Endothelial cell of umbilical vein (primary cell): ENCODE results near the gene DLEC1. TPM values are rescaled to one million over a fixed set of nuclear protein-coding genes. Genes with fewer than 3 reads are reported as not detected.

Experiments
- BruUV-seq: library from RNA; stranded (reverse); fragments of 400-500 nt; replicated peaks from 2 replicates; lab custom pipeline; 2021; lab: Mats Ljungman, UMichigan
- CTCF ChIA-PET: fragments of 300-600, 350-600 bp; sonication (Branson Sonifier 250); formaldehyde crosslinking; loops from one replicate; lab custom pipeline; 2021; ENCODE audit warnings: antibody characterized with exemption, inconsistent platforms; lab: Charles Lee
- POLR2A ChIA-PET: fragments of 300-600, 350-600 bp; sonication (Branson Sonifier 250); formaldehyde crosslinking; loops from one replicate; lab custom pipeline; 2021; ENCODE audit warnings: antibody characterized with exemption, inconsistent platforms; lab: Charles Lee
- DNase-seq: peaks from one replicate; pipeline ENCODE4 v3.0.0-alpha.2; 2011; ENCODE audit warnings: low read depth, low spot score
- FAIRE-seq: peaks from 2 replicates; lab custom pipeline; 2011; peaks lifted over from hg19 to GRCh38; lab: Jason Lieb, UNC
- H2AFZ ChIP-seq: 2 replicates; pipeline ENCODE4 v1.6.0; 2012; ENCODE audit warnings: low read depth, low read length, control low read depth, inconsistent platforms
- H3K27ac ChIP-seq: 2 replicates; pipeline ENCODE4 v1.5.1; 2011; ENCODE audit warnings: low read depth, mild to moderate bottlenecking, control low read depth, low read length, moderate library complexity; ENCODE audit not compliant: insufficient read depth
- H3K27me3 ChIP-seq, 2 experiments: 2 replicates each; pipeline versions ENCODE4 v1.6.0 to v1.6.1; 2011; ENCODE audit warnings: low read length in 2 of 2, mixed read lengths in 1 of 2; ENCODE audit not compliant: control insufficient read depth in 2 of 2, insufficient read depth in 2 of 2
- H3K36me3 ChIP-seq, 2 experiments: 2 replicates in 1 of 2; 3 replicates in 1 of 2; pipeline ENCODE4 v1.5.1; 2011; ENCODE audit warnings: low read length in 2 of 2, mild to moderate bottlenecking in 1 of 2, moderate library complexity in 1 of 2; ENCODE audit not compliant: control insufficient read depth in 2 of 2, insufficient read depth in 2 of 2; ENCODE audit errors: extremely low read depth in 1 of 2
- H3K4me1 ChIP-seq: 3 replicates; pipeline ENCODE4 v1.5.1; 2011; ENCODE audit warnings: mild to moderate bottlenecking, low read length; ENCODE audit not compliant: control insufficient read depth, insufficient read depth; ENCODE audit errors: extremely low read depth
- H3K4me2 ChIP-seq: 2 replicates; pipeline ENCODE4 v1.6.1; 2011; ENCODE audit warnings: low read length, control low read depth, mixed read lengths; ENCODE audit not compliant: insufficient read depth
- H3K4me3 ChIP-seq, 3 experiments: fragments of 200-600 bp in 1 of 3; sonication (generic), shearing (Covaris generic) in 1 of 3; replicated peaks in 1 of 3; 2 replicates each; pipeline ENCODE4 v1.5.1; 2011 to 2016; ENCODE audit warnings: control low read depth in 3 of 3, low read length in 3 of 3, mild to moderate bottlenecking in 2 of 3, inconsistent platforms in 1 of 3, low read depth in 1 of 3, moderate library complexity in 1 of 3; ENCODE audit not compliant: insufficient read depth in 1 of 3
- H3K79me2 ChIP-seq: 2 replicates; pipeline ENCODE4 v1.6.0; 2012; ENCODE audit warnings: low read length, inconsistent platforms; ENCODE audit not compliant: control insufficient read depth, insufficient read depth
- H3K9ac ChIP-seq: replicated peaks from 2 replicates; pipeline ENCODE3; 2011; ENCODE audit warnings: low read length, control low read depth; ENCODE audit not compliant: insufficient read depth; ENCODE audit errors: extremely low read depth
- H3K9me1 ChIP-seq: replicated peaks from 3 replicates; pipeline ENCODE4 v1.6.0; 2011; ENCODE audit warnings: mild to moderate bottlenecking, low read length; ENCODE audit not compliant: control insufficient read depth, insufficient read depth; ENCODE audit errors: extremely low read depth
- H3K9me3 ChIP-seq: replicated peaks from 2 replicates; pipeline ENCODE4 v1.5.1; 2012; ENCODE audit warnings: low read length, inconsistent platforms; ENCODE audit not compliant: control insufficient read depth, insufficient read depth
- H4K20me1 ChIP-seq: replicated peaks from 2 replicates; pipeline ENCODE3; 2011; ENCODE audit warnings: mild to moderate bottlenecking, low read length; ENCODE audit not compliant: control insufficient read depth, insufficient read depth; ENCODE audit errors: extremely low read depth
- EZH2 ChIP-seq: IDR thresholded peaks from 2 replicates; pipeline ENCODE4 v1.6.1; 2012; ENCODE audit warnings: borderline replicate concordance, low read depth, mild to moderate bottlenecking, moderate library complexity, low read length, inconsistent platforms; ENCODE audit not compliant: severe bottlenecking
- FOS ChIP-seq: IDR thresholded peaks from 2 replicates; pipeline ENCODE4 v1.6.1; 2011; ENCODE audit warnings: mild to moderate bottlenecking, low read length, moderate library complexity, borderline replicate concordance; ENCODE audit not compliant: insufficient read depth
- GATA2 ChIP-seq: IDR thresholded peaks from 2 replicates; pipeline ENCODE4 v1.7.0; 2011; ENCODE audit warnings: low read depth, mild to moderate bottlenecking, moderate library complexity, mixed read lengths, low read length; ENCODE audit not compliant: insufficient read length, insufficient read depth
- JUN ChIP-seq: IDR thresholded peaks from 2 replicates; pipeline ENCODE4 v1.6.1; 2011; ENCODE audit warnings: borderline replicate concordance, low read depth; ENCODE audit not compliant: insufficient read length, insufficient read depth
- MYC ChIP-seq: IDR thresholded peaks from one replicate; pipeline ENCODE4 v1.6.1; 2011; ENCODE audit warnings: mild to moderate bottlenecking, low read depth, low read length
- POLR2A ChIP-seq: IDR thresholded peaks from 2 replicates; pipeline ENCODE4 v1.6.1; 2012; ENCODE audit warnings: low read depth, mild to moderate bottlenecking, control low read depth, low read length
- POLR2AphosphoS5 ChIP-seq: IDR thresholded peaks from 2 replicates; pipeline ENCODE4 v1.6.1; 2012; ENCODE audit warnings: low read depth, mild to moderate bottlenecking, control low read depth, low read length, moderate library complexity; ENCODE audit not compliant: insufficient read depth
- dilution Hi-C: fragments of 300-500 bp; cut with MboI; formaldehyde crosslinking; loops from one replicate; pipeline ENCODE4 v1.15.0; 2019; ENCODE audit warnings: low sequenced_read_pairs; ENCODE audit not compliant: extremely low pct_ligation_motif_present
- intact Hi-C: fragments of 100-400 bp; cut with micrococcal nuclease; formaldehyde crosslinking; loops from one replicate; pipeline ENCODE4 v1.10.0; 2022
- polyA plus RNA-seq, 4 experiments: library from polyadenylated mRNA; depleted of rRNA in 3 of 4; stranded (reverse) in 3 of 4; unstranded in 1 of 4; fragments of >200 nt; gene quantifications; 2 replicates each; pipeline versions ENCODE4 v1.2.1 to v1.2.3, GENCODE V29; 2011 to 2012; ENCODE audit warnings: missing spikeins in 1 of 4
- total RNA-seq: library from RNA; stranded (reverse); gene quantifications from 2 replicates; pipeline ENCODE4 v1.2.3, GENCODE V29; 2021
- TF ChIP-seq, protein P1 (sequence below): IDR thresholded peaks from 2 replicates; pipeline ENCODE4 v1.6.1; 2011; ENCODE audit not compliant: insufficient read depth, insufficient read length
- TF ChIP-seq, protein P2 (sequence below), 2 donors: IDR thresholded peaks; 1 replicate in 1 of 2; 2 replicates in 1 of 2; pipeline ENCODE4 v1.5.1; 2011; ENCODE audit warnings: low read length in 2 of 2, mild to moderate bottlenecking in 2 of 2, moderate library complexity in 2 of 2, control low read depth in 1 of 2, inconsistent platforms in 1 of 2, low read depth in 1 of 2; ENCODE audit not compliant: insufficient read depth in 1 of 2; ENCODE audit errors: extremely low read depth in 1 of 2

DLEC1 gene
- total and polyA plus RNA-seq, 2 donors (not counting 3 experiments of a cell fraction or from before 2014, with no cell fraction given): not detected

DNA sequence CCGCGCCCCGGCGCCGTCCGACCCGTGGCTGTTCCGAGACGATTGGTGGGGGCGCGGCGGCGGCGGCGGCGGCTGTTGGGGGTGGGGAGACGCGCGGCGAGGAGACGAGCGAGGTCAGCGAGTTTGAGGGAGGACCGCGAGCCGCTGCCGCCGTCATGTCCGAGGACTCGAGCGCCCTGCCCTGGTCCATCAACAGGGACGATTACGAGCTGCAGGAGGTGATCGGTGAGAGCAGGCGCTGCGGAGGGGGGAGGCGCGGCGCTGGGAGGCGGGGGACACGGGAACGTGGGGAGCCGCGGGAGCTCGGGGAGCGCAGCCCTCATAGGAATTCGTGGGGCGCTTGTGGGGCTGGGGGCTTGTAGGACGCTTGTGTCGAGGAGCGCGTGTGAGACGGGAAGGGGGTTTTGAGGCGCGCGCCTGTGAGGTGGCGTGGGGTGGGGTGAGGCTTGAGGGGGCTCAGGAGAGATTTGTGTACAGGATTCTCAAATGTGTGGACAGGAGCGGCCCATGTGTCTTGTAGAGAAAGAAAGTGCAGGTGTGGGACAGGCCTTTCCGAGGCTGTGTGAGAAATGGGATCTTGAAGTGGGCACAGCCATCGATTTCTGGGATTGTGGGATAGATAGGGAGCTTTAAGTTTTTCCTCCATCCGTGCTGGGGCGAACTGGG is 126.8 kb downstream of the DLEC1 start:
- peak overlapping the region; percentile 81 for H3K27ac ChIP-seq
- peaks cover 4% of the 10 kb centered on the region for H3K4me1 ChIP-seq
- peaks cover 45% of the 10 kb centered on the region for H3K79me2 ChIP-seq
- no peaks in the 10 kb centered on the region for H3K9me1 ChIP-seq
- ChIA-PET CTCF (interaction anchor here (0.6 to 5.7 kb wide), 12 partner anchors 11 to 490 kb away, joined by 3 to 43 read pairs (median 4); partner anchors contain the start of genes ACAA1, EXOG, MYD88 and XYLB), POLR2A (interaction anchor here (1.5 to 1.9 kb wide), 2 partner anchors 11 to 29 kb away, joined by 4 to 22 read pairs; partner anchors contain the start of gene ACAA1)
- H3K4me2 ChIP-seq: peak overlapping the region; percentile 86
- FAIRE-seq: no peak
- peak overlapping the region; percentile 57 for H2AFZ ChIP-seq
- peak overlapping the region; percentile 74 for H3K9ac ChIP-seq
- no peaks in the 10 kb centered on the region for H3K27me3 ChIP-seq
- DNase-seq: no peak
- TF ChIP-seq EZH2: no peak
- no peak for TF ChIP-seq JUN
- TF ChIP-seq, protein P1, sequence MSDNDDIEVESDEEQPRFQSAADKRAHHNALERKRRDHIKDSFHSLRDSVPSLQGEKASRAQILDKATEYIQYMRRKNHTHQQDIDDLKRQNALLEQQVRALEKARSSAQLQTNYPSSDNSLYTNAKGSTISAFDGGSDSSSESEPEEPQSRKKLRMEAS: no peak
- no peak for TF ChIP-seq FOS
- TF ChIP-seq POLR2A: no peak
- TF ChIP-seq GATA2: no peak
- TF ChIP-seq, protein P2, sequence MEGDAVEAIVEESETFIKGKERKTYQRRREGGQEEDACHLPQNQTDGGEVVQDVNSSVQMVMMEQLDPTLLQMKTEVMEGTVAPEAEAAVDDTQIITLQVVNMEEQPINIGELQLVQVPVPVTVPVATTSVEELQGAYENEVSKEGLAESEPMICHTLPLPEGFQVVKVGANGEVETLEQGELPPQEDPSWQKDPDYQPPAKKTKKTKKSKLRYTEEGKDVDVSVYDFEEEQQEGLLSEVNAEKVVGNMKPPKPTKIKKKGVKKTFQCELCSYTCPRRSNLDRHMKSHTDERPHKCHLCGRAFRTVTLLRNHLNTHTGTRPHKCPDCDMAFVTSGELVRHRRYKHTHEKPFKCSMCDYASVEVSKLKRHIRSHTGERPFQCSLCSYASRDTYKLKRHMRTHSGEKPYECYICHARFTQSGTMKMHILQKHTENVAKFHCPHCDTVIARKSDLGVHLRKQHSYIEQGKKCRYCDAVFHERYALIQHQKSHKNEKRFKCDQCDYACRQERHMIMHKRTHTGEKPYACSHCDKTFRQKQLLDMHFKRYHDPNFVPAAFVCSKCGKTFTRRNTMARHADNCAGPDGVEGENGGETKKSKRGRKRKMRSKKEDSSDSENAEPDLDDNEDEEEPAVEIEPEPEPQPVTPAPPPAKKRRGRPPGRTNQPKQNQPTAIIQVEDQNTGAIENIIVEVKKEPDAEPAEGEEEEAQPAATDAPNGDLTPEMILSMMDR (IDR thresholded peaks at IDR 0.05; ENCODE audit: extremely low read depth in 1 of 2, insufficient read depth in 1 of 2, low read depth in 1 of 2, low read length in 2 of 2): no peak
- no peak for TF ChIP-seq POLR2AphosphoS5
- no peak for TF ChIP-seq MYC
- H3K4me3 ChIP-seq: peak overlapping the region; percentile 62 to 88 (median 86)
- no peaks in the 10 kb centered on the region for H4K20me1 ChIP-seq
- BruUV-seq: no TSS peak
- dilution Hi-C loops (no loop called here), intact Hi-C loops (loop anchor here (1.0 kb wide), 2 partner anchors 29 to 180 kb away; partner anchors contain the start of genes ACAA1 and XYLB)
- H3K36me3 ChIP-seq: no peaks in the 10 kb centered on the region
- no peaks in the 10 kb centered on the region for H3K9me3 ChIP-seq
